Effector CD8-positive, alpha-beta T cell (primary cell): ENCODE results near the gene GMEB2.

Experiments used
- DNase-seq: peaks from one replicate; lab custom pipeline; 2025; lab: John Stamatoyannopoulos, UW

GMEB2 gene

DNA sequence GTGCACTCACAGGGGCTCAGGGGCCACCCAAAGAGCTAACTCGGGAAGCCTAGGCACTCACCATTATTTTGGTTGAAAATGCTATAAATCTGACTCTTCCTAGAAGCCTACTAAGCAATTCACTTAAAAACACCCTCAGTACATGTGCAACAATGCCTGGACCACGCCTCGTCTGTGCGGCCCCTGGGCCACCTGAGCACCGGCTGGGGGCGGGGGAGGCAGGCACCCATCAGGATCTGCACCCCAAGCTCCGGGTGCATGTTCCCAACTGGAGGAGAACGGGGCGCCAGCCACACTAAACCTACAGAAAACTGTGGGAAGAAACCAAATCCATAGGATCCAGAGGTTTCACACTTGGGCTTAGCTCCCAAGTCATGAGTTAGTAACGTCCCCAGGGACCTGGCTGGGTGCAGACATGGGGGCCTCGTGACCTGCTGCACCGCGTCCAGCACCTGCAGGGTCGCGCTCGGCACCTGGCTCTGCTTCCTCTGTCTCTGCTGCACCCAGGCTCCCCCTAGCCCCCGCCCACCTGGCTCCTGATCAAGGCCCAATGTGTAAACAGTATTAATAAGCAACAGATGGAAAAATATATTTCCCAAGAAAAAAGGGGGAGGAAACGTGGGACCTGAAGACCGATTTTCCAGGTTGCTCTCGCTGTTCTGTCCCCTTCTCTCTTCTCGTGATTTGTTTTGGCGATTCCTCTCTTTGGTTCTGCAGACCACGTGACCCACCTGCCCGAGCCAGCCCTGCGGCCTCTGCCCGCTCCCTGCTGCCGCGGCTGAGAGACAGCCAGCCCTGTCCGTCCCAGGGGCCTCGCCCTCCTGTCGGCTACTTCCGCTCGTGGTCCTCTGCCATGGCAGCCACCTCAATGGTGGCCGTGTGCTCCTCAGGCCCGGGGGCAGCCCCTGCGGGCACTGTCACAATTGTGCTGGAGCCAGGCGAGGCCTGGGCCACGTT lies 37.4 kb downstream of the GMEB2 start:
- no peak for DNase-seq

DNA sequence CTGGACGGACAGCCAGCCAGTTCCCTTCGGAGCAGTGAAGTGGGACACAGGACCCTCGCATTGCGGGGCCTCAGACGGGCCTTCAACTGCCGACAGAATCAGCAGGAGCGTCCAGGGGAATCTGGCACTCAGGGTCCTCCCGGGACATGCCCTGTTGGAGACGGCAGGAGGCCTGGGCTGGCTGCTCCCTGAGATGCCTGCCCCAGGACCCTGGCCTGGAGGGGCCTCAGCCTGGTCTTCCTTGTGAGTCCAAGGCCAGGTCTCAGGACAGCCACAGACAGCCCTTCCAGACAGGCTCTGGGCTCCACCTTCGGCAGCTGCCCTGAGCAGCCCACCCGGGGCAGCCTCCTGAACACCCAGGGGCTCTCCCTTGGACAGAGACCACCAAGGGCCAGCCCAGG lies 38.3 kb downstream of the GMEB2 start:
- DNase-seq = no peak

DNA sequence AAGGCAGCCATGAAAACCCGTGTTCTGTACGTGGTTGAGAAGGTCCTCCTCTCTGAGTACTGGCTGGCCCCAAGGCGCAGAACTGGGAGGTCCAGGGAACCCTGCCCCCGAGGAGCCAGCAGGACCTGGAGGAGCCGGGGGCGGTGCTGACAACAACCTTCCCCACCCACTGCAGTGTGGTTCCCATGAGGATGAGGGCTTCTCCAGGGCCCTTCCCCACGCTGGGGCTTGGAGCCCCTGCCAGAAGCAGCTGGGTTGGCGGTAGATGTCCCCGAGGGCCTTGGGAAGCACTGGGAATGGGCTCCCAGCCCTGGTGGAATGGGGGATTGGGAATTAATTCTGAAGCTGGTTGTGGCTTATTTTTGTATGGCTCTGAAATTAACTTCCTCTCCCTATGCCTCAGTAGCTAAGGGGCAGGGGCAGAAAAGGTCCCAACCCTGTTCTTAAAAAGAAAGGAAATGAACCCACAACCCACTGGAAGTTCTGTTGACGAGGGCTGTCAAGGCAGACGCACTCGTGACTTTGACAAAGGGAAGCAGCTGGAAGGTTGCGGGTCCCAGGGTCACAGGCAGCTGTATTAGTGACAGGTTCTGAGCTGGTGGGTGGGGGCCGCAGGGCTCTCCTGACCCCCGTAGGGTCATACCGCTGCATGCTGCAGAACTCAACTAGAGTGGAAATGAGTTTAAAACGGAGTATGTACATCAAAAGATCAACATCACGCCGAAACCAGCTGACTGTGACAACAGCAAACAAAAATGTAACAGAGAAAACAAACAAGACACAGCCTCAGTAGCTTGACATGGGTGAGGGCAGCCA lies 38.9 kb downstream of the GMEB2 start:
- no peak for DNase-seq

DNA sequence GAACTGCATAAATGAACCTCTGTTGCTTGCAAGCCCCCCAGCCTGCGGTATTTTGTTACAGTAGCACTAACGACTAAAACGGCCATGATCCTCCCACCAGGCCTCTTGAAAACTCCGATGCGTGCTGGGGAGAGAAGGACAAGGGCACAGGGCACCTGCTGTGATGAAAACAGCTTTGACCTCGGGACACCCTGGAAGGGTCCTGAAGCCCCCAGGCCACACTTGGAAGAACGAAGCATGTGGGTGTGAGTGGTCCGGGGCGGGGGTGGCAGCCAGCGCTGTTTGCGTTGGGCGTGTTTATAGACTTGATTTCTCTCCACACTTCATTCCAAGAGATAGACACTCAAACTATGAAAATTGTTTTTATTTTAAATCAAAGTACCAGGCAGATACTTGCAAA lies 39.6 kb downstream of the GMEB2 start:
- no peak for DNase-seq

DNA sequence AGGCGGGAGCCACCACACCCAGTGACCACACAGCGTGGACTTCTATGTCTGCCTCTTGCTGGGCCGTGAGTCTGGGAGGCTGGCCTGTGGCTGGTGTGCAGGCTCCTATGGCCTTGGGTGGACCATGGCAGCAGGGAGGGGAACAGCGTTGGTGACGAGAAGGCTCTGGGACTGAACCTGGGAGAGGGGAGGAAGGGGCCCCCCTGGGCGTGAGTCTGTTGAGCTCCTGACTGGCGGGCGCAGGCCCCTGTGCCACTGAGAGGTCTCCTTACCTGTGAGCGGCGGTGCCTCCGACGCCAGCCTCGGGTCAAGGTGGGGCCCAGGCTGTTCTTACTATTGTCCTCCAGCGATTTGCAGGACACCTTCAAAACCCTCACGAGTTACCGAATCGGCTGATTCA lies 40.1 kb downstream of the GMEB2 start:
- DNase-seq = no peak

DNA sequence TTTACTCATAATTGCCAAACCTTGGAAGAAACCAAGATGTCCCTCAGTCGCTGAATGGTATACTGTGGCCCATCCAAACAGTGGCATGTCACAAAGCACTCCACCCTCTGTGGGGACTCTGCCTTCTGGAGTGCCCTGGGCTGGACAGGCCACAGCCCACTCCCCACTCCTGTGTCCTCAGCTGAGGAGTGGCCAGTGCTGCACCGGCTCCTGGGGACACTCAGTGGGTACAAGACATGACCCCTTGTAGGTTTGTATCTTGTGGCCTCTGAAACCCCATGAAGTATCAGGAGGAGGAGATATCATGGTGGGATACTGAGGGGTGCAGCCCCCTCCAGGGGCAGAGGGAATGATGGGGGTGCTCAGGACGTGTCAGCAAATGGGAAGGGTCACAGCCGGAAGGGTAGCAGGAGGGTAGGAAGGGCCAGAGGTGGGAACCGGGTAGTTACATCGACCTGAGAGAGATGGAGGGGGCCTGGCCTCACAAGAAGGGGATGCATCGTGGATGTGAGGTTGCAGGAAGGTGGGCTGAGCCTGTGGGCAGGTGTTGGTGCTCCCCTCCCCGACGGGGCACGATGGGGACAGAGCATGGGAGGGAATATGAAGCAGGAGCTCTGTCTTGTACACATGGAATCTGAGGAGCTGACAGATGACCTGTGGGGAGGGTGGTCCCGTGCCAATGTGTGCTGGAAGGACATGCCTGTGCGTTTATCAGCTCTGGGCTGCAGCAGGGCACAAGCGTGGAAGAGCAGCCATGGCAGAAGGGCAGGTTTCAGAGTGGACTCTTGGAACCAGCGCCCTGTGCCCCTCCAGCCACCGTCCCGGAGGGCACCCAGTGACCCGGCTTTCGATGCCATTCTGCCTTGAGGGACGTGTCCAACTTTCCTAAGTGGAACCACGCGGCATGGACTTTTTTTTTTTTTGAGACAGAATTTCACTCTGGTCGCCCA lies 41.0 kb downstream of the GMEB2 start:
- no peak for DNase-seq

DNA sequence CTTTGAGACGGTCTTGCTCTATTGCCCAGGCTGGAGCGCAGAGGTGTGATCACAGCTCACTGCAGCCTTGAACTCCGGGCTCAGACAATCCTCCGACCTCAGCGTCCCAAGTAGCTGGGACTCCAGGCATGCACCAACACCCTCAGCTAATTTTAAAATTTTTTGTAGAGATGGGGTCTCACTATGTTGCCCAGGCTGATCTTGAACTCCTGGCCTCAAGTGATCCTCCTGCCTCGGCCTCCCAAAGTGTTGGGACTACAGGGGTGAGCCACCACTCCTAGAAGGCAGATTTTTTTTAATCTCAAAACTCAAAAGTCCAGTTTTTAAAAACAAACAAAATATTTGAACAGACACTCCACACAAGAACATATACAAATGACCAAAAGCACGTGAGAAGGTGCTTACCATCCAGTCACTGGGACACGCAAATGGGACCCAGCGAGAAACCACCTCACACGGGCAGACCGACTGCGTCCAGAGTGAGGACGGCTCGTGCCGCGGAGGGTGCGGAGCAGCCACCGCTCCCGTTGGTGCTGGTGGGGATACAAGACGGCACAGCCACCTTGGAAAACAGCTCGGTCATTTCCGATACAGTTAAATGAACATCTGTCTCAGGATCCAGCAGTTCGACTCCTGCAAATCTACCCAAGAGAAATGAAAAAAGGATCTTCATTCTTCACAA lies 44.4 kb downstream of the GMEB2 start:
- DNase-seq = no peak

DNA sequence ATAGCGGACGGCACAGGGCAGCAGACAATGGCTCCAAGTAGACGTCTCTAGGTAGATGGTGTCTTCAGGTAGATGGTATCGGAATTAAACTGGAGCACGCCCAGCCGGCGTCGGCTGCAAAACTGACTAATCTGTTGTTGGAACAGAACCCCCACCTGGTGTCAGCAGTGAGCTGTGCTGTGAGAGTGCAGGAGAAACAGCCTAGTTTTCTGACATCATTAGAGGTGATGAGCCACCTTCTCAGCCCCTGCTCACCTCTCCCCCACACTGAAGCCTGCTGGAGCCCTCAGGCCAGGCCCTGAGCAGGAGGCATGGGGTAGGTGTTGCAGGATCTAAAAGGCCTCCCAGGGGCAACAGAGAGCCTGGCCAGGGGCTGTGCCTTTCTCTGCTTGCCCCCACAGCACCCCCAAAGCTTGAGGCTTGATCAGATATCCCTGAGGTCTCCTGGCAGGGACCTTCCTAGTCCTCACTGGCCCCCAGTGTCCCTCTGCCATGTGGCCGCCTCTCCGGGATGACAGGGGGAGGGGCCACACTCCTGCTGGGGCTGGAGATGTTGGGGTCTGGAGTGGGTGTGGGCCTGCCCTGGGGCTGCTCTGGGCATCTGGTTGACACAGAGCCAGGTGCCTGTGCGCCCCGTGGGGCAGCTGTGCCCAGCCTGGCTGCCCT lies 46.0 kb downstream of the GMEB2 start:
- DNase-seq = peak; percentile 48

DNA sequence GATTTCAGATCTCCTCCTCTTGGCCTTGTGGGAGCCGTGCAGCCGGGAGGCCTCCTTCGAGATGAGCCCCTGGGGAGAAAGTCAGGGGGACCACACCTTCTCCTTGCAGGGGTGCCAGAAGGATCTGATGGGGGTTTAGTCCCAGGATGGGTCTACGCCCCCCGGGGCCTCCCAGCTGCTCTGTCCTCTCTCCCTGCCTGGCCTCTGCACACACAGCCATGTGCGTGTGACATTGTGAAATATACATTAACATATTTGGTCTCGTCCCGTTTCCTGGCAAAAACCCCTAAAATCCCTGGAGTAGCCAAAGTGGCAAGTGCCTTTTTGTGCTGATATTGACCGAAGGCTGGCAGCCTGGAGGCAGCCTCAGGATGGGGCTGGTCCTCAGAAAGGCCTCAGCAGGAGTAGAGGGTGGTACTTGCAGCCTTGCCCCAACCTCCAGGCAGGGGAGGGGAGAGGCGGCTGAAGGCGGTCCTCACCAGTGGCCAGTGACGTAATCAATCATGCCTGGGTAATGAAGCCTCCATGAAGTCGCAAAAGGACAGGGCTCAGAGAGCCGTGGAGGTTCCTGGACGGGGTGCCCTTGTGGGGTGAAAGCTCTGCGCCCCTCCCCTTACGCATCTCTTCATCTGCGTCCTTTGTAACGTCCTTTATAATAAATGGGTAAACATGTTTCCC lies 47.7 kb downstream of the GMEB2 start:
- DNase-seq = no peak

DNA sequence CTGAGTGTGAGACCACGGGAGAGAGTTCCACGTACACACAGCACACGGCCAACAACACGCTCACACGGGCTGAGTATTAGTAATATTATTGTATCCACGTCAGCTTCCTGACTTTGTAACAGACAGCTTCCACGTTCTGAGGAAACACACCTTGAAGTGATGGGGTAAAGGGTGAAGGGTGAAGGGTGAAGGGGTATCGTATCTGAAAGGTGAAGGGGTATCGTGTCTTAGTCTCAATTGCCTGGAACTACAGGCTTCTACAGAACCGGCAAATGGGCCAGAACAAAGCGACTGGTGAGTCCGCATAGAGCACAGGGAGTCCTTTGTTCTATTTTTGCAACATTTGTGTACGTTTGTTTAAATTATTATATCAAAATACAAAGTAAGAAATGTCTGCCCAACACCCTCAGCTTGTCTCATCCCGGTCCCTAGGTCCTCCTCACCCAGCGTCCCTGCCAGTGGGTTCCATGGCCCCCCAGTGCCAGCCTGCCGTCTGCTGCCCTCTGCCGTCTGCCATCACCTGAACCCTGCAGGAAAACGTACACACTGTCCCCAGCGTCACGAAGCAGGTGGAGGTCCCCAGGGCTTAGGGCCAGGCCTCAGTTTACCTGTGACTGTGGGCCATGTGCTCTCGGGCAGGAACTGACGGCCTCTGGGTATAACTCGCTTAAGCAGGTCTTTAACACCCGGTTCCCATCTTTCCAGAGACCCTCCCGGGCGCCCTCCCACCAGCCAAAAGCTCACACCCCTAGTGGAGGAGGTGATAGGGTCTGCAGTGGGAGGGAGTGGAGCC lies 48.5 kb downstream of the GMEB2 start:
- DNase-seq = no peak

DNA sequence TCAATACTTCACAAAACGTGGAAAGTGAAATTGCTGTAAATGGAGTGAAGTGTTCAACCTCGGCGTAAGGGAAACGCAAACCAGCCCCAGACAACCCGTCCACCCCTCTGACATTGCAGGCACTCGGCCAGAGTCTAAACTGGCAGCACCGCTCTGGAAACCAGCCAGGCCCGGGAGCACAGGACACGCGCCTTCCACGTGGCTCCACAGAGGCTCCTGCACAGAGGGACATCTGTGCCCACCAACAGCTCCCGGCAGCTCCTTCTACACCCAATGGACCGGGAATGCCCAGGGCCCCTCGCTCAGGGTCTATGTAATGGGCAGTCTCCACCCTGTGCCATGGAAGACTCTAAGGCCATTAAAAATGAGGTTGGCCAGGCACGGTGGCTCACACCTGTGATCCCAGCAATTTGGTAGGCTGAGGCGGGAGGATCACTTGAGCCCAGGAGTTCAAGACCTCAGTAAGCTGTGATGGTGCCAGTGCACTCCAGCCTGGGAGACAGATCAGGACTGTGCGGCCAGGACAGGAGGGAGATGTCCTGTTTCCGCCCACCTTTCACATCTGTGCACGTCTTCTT lies 49.5 kb downstream of the GMEB2 start:
- DNase-seq = no peak

DNA sequence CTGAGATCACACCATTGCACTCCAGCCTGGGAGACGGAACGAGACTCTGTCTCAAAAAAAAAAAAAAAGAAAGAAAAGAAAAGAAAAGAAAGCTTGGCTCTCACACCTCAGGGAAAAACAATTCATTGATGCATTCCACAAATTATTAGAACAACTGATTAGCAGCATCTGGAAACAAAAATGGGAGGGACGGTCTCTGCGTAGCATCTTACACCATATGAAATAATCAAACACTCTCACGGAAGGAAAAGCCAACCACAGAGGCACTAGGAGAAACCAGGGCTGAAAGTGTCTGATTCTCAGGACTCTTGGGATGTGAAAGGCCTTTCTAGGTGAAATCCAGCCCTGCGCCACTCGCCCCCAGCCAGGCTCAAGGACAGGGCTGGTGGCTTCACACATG lies 50.6 kb downstream of the GMEB2 start:
- DNase-seq = no peak

DNA sequence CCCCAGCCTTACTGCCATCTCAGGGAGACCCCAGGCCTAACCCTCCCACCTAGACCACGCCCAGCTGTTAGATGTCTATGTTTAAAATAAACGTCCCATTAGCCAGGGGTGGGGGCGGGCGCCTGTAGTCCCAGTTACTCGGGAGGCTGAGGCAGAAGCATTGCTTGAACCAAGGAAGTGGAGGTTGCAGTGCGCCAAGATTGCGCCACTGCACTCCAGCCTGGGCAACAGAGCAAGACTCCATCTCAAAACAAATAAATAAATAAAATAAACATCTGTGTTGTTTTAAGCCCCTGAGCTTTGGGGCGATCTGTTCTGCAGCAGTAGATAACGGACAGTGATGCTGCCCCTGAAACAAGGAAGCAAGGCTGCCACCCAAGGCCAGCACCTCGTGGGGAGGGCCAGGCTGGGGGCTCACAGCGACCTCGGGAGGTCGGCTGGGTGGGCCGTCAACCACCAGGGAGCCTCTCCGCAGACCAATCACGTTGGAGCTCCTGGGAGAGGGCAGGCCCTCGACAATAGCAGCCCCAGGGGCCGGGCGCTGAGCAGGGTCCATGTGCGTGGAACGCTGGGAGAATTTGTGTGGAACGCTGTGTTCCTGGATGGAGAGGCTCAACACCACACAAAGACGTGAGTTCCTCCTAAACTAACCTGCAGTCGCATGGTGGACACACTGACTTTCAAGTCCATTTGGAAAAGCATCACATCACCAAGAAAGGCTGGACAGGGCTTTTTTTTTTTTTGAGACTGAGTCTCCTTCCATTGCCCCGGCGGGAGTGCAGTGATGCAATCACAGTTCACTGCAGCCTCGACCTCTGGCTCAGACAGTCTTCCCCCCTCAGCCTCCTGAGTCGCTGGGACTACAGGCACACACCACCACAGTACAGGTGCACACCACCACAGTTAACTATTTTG lies 51.8 kb downstream of the GMEB2 start:
- DNase-seq = no peak

DNA sequence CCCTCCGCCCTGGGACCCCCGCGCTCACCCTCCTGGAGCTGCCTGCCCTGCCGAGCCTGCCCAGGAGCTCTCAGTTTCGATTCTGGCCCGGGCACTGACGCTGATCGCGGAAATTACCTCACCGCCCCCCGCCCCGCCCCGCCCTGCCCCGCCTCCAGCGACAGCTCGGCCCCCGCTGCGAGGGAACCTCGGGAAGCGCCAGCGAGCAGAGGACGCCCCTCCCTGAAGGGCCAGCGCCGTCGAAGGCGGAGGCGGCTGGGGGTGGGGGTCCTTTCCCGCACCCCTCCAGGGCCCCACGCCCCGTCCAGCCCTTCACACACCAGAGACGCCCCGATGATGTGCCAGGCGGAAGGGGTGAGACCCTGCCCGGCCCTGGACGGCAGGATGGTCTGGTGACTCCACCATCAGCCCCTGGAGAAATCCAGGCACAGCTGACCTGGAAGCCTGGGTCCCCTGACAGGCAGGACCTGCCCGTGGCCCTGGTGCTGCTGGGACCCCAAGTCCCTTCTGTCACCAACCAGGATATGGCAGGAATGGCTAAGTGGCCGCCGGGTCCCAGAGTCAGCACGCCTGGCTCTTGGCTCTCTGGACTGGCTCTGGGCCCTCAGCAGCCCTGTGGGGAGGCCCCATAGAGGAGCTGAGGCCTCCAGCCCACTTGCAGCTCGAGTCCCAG lies 52.6 kb downstream of the GMEB2 start, which contains the start of gene HELZ2:
Gene HELZ2 (minus strand): TSS at position 84 of the 673 bp plus-strand sequence. CDS start 1,854 bp downstream, outside the sequence.
- peak; percentile 61 for DNase-seq

DNA sequence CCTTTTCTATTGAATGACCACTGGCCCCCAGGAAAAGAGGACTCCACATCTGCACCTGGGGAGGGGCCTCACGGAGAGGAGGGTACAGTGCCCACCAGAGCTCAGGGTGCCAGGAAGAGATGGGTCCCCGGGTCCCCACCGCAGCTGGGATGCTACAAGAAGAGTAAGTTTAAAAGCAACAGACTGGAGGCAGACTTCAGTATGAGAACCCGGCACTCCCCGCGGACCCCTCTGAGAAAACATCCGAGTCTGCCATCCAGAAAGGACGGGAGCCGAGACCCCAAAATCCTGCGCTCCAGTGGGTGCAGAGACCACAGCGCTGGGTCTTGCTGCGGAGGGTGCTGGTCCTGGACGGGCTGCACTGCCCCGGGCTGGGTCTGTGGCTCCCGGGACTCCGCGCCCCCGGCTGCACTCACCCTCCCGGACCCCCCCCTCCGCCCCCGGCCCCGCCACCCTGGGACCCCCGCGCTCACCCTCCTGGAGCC lies 53.2 kb downstream of the GMEB2 start:
- DNase-seq = no peak

DNA sequence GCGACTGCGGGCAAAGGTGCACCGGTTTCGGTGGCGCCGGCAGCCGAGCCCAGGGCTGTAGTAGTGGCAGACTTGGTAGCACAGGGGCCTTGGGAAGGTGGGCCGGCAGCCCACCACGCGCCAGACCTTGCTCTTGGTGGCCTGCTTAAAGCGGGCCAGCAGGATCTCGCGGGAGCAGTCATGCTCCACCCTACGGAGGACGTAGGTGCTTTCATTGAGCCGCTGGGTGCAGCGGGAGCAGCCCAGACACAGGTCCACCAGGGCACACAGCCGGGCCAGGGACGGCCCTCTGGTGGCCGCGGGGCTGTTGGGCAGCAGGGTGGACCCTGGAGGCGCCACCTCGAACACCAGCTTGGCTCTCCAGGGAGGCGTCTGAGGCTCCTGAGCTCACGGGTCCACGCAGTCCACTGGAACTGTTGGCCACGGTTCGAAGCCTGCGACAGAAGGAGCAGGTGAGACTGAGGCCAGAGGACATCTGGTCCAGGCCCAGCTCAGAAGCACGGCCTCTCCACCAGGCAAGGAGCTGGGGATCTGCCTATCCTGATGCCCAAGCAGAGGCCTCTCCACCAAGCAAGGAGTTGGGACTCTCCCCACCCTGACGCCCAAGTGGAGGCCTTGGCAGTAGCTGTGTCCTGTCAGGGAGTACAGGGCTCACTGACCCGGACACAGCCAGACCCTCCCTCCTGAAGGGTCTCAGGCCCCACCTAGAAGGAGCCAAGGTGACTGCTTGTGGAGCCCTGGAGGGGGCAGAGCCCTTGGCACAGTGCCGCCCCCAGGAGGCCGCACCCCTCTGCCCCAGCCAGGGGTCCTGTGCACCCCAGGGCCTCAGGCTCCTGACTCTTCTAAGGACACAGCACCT lies 53.9 kb downstream of the GMEB2 start:
- no peak for DNase-seq
